Activated naive CD4-positive, alpha-beta T cell treated with anti-CD3 and anti-CD28 coated beads for 36 hours (primary cell): ENCODE measurements around the gene USP9Y. TPM values are rescaled to one million over a fixed set of nuclear protein-coding genes. Genes with fewer than 3 reads are reported as not detected.

ENCODE experiments used
- CTCF ChIA-PET: fragments of 350-600 bp; sonication (Branson Sonifier 250); formaldehyde crosslinking; loops from one replicate; lab custom pipeline; 2021; ENCODE audit warnings: antibody characterized with exemption; lab: Charles Lee
- DNase-seq: peaks from one replicate; pipeline ENCODE4 v3.0.0-alpha.2; 2020
- H3K27ac Mint-ChIP-seq: one replicate; pipeline ENCODE4 v1.8.0; 2021; ENCODE audit warnings: mild to moderate bottlenecking, mixed read lengths
- H3K27me3 Mint-ChIP-seq: one replicate; pipeline ENCODE4 v1.8.0; 2021; ENCODE audit warnings: low read depth, mixed read lengths
- H3K36me3 Mint-ChIP-seq: one replicate; pipeline ENCODE4 v1.8.0; 2021; ENCODE audit warnings: low read depth, mixed read lengths
- H3K4me1 Mint-ChIP-seq: one replicate; pipeline ENCODE4 v1.8.0; 2021; ENCODE audit warnings: low read depth, mixed read lengths
- H3K4me3 Mint-ChIP-seq: one replicate; pipeline ENCODE4 v1.8.0; 2021; ENCODE audit warnings: mild to moderate bottlenecking, moderate library complexity, mixed read lengths
- H3K9me3 Mint-ChIP-seq: one replicate; pipeline ENCODE4 v1.8.0; 2021; ENCODE audit warnings: mixed read lengths
- intact Hi-C: fragments of 100-400 bp; cut with micrococcal nuclease; formaldehyde crosslinking; loops from one replicate; pipeline ENCODE4 v1.15.1; 2023
- total RNA-seq, 2 experiments: library from RNA; stranded (reverse); gene quantifications; one replicate each; pipeline ENCODE4 v1.2.3, GENCODE V29; 2021

USP9Y gene
- total RNA-seq, 2 experiments from 2014 or later, result 12.7 to 14.6 TPM

- CTCF ChIA-PET, result interaction anchor here (0.8 kb wide), 1 partner anchor 45 kb away, joined by 3 read pairs; no protein-coding TSS in a partner anchor
- H3K27me3 Mint-ChIP-seq, result no peaks in the 10 kb centered on the region
- no peak overlapping the region for H3K27ac Mint-ChIP-seq
- no peaks in the 10 kb centered on the region for H3K9me3 Mint-ChIP-seq
- DNase-seq, result no peak
- H3K4me1 Mint-ChIP-seq, result no peaks in the 10 kb centered on the region
- peaks cover 3% of the 10 kb centered on the region for H3K36me3 Mint-ChIP-seq
- intact Hi-C loops, result no loop called here
- H3K4me3 Mint-ChIP-seq, result no peak overlapping the region
Observed at GRCh38 chrY:12808046-12808445, 107.0 kb downstream of the USP9Y start.

DNA sequence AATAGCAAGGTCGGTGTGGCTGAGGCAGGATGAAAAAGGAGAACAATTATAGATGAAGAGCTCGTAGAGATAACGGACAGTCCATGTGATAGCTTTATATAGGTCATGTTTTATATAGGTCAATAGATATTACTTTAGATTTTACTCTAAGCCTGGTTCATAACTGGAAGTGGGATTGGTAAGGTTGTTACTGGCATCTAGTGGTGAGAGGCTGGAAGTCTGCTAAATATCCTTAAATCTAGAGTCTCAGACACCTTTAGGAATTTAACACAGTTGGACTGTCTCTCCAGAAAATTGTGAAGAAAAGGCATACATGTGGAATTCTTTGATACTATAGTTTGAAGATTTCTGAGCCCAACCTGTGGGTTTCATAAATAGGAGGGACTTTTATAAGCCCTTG, 108.0 kb downstream of the USP9Y start:
- no peaks in the 10 kb centered on the region for H3K9me3 Mint-ChIP-seq
- CTCF ChIA-PET, result interaction anchor here (0.6 to 1.1 kb wide), 3 partner anchors 80 to 323 kb away, joined by 3 read pairs; no protein-coding TSS in a partner anchor
- H3K36me3 Mint-ChIP-seq, result peaks cover 4% of the 10 kb centered on the region
- H3K4me1 Mint-ChIP-seq, result no peaks in the 10 kb centered on the region
- no peaks in the 10 kb centered on the region for H3K27me3 Mint-ChIP-seq
- intact Hi-C loops, result loop anchor here (1.0 kb wide), 1 partner anchor 330 kb away; no protein-coding TSS in a partner anchor
- H3K4me3 Mint-ChIP-seq, result no peak overlapping the region
- no peak for DNase-seq
- no peak overlapping the region for H3K27ac Mint-ChIP-seq

GRCh38 chrY:12823408-12823807, 122.4 kb downstream of the USP9Y start:
- DNase-seq, result no peak
- H3K4me3 Mint-ChIP-seq, result no peak overlapping the region
- no peaks in the 10 kb centered on the region for H3K27me3 Mint-ChIP-seq
- H3K9me3 Mint-ChIP-seq, result no peaks in the 10 kb centered on the region
- intact Hi-C loops, result no loop called here
- no peak overlapping the region for H3K27ac Mint-ChIP-seq
- peaks cover 6% of the 10 kb centered on the region for H3K36me3 Mint-ChIP-seq
- no peaks in the 10 kb centered on the region for H3K4me1 Mint-ChIP-seq
- CTCF ChIA-PET, result no interaction called here

DNA sequence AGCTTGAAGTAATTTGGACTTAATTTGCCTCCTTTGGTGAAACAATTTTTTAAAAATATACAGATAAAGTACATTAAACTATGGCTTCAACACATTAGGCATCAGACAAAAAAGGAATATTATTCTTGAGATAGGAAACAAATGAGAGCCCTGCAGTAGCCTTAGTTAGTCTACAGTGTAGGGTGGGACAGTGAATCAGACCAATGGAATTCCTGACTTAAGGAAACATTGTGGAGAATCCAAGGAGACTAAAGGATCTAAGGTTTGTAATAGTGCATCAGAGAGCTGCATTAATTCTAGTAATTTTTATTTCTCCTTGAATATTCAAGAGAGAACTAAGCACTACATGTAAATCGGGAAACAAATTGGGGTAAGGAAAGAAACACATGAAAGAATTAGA, 125.8 kb downstream of the USP9Y start:
- H3K9me3 Mint-ChIP-seq, result no peaks in the 10 kb centered on the region
- H3K4me1 Mint-ChIP-seq, result no peaks in the 10 kb centered on the region
- H3K36me3 Mint-ChIP-seq, result peaks cover 7% of the 10 kb centered on the region
- CTCF ChIA-PET, result no interaction called here
- no peak for DNase-seq
- H3K27ac Mint-ChIP-seq, result no peak overlapping the region
- no peaks in the 10 kb centered on the region for H3K27me3 Mint-ChIP-seq
- H3K4me3 Mint-ChIP-seq, result no peak overlapping the region
- intact Hi-C loops, result no loop called here

- Mint-ChIP-seq H3K4me1 (peaks cover 2% of the 10 kb centered on the region), H3K27me3 (no peaks in the 10 kb centered on the region), H3K27ac (no peak overlapping the region), H3K36me3 (peaks cover 2% of the 10 kb centered on the region), H3K9me3 (no peaks in the 10 kb centered on the region), H3K4me3 (no peak overlapping the region)
- DNase-seq, result no peak
- intact Hi-C loops, result loop anchor here (10.0 kb wide), 1 partner anchor 72 kb away; the partner anchor contains the start of gene DDX3Y
- CTCF ChIA-PET, result no interaction called here
Observed at GRCh38 chrY:12833284-12833683, 132.3 kb downstream of the USP9Y start.

DNA sequence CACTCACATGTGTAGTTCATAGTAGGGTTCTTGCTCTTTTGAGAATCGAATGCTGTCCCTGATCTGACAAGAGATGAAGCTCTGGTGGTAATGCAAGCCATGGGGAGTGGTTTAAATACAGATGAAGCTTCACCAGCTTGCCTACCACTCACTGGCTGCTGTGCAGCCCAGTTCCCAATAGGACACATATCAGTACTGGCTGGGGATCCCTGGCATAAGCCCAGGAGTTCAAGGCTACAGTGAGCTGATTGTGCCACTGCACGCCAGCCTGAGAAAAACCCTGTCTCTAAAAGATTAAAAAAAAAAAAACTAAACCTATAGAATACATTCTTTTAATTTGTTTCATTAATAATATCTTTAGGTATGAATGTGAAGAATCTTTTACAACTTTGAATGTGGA, 136.5 kb downstream of the USP9Y start:
- Mint-ChIP-seq H3K4me1 (peaks cover 5% of the 10 kb centered on the region), H3K4me3 (no peak overlapping the region), H3K36me3 (peaks cover 4% of the 10 kb centered on the region), H3K27ac (no peak overlapping the region), H3K9me3 (no peaks in the 10 kb centered on the region), H3K27me3 (no peaks in the 10 kb centered on the region)
- DNase-seq, result no peak
- CTCF ChIA-PET, result no interaction called here
- intact Hi-C loops, result loop anchor here (10.0 kb wide), 1 partner anchor 67 kb away; the partner anchor contains the start of gene DDX3Y

GRCh38 chrY:12841368-12841767, 140.3 kb downstream of the USP9Y start:
- CTCF ChIA-PET, result no interaction called here
- Mint-ChIP-seq H3K36me3 (peaks cover 4% of the 10 kb centered on the region), H3K27me3 (no peaks in the 10 kb centered on the region), H3K4me1 (peaks cover 3% of the 10 kb centered on the region), H3K9me3 (no peaks in the 10 kb centered on the region), H3K27ac (no peak overlapping the region), H3K4me3 (no peak overlapping the region)
- intact Hi-C loops, result no loop called here
- no peak for DNase-seq

DNA sequence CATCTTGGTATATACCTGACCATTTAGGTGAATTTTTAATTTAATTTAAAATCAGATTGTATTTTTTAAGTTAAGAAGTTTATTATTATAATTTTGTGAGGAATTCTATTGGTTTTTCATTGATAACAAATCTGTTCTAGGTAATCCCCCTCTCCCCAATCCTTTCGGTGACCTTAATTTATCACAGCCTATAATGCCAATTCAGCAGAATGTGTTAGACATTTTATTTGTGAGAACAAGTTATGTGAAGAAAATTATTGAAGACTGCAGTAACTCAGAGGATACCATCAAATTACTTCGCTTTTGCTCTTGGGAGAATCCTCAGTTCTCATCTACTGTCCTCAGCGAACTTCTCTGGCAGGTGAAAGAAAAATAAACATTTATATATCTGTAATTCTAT, 145.8 kb downstream of the USP9Y start:
- no peaks in the 10 kb centered on the region for H3K4me1 Mint-ChIP-seq
- no peak overlapping the region for H3K4me3 Mint-ChIP-seq
- CTCF ChIA-PET, result no interaction called here
- H3K27me3 Mint-ChIP-seq, result no peaks in the 10 kb centered on the region
- no peak overlapping the region for H3K27ac Mint-ChIP-seq
- peaks cover 16% of the 10 kb centered on the region for H3K36me3 Mint-ChIP-seq
- H3K9me3 Mint-ChIP-seq, result no peaks in the 10 kb centered on the region
- intact Hi-C loops, result no loop called here
- no peak for DNase-seq

GRCh38 chrY:12855791-12856275, 154.8 kb downstream of the USP9Y start:
- H3K36me3 Mint-ChIP-seq, result no peaks in the 10 kb centered on the region
- no peaks in the 10 kb centered on the region for H3K9me3 Mint-ChIP-seq
- DNase-seq, result no peak
- intact Hi-C loops, result no loop called here
- no peaks in the 10 kb centered on the region for H3K27me3 Mint-ChIP-seq
- no peak overlapping the region for H3K27ac Mint-ChIP-seq
- no peaks in the 10 kb centered on the region for H3K4me1 Mint-ChIP-seq
- H3K4me3 Mint-ChIP-seq, result no peak overlapping the region
- CTCF ChIA-PET, result interaction anchor here (0.6 kb wide), 1 partner anchor 46 kb away, joined by 3 read pairs; no protein-coding TSS in a partner anchor

DNA sequence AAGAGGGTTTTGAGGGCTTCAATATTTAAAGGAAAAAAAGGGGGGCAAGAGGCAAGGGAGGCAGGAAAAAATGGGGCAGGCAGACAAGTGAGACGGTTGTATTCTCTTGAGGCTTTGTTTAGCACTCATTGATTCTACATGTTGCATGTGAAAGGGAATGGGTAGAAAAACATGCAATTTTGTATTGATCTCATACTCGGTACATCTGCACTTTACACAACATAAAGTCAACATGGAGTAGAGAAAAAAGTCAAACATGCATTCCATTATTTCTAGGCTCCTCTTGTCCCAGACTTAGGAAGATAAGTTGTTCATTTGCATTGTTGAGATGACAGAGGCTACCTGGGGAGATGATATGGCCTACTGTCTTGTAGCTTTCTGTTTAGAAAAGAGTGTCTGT, 166.9 kb downstream of the USP9Y start:
- intact Hi-C loops, result no loop called here
- Mint-ChIP-seq H3K4me3 (no peak overlapping the region), H3K27me3 (no peaks in the 10 kb centered on the region), H3K36me3 (no peaks in the 10 kb centered on the region), H3K27ac (no peak overlapping the region), H3K4me1 (no peaks in the 10 kb centered on the region), H3K9me3 (no peaks in the 10 kb centered on the region)
- no peak for DNase-seq
- CTCF ChIA-PET, result no interaction called here

DNA sequence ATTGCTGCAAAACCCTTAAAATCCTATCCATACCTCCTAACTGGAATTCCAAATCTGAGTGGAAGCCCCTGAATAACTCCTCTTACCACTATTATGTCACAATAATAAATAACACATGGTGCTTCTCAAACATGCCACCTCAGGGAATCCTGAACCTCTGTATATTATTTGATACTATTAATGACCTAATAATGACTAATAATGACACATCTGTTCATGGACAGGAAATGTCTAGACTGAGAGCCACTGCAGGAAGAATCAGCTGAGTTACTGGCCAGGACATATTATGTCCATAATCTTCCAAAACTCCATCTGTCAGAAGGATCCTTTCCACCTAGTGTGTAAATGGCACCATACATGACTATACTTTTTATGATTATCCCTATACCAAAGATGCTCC, 195.9 kb downstream of the USP9Y start:
- peaks cover 1% of the 10 kb centered on the region for H3K27me3 Mint-ChIP-seq
- no peaks in the 10 kb centered on the region for H3K4me1 Mint-ChIP-seq
- CTCF ChIA-PET, result no interaction called here
- H3K4me3 Mint-ChIP-seq, result no peak overlapping the region
- no peaks in the 10 kb centered on the region for H3K9me3 Mint-ChIP-seq
- no peak overlapping the region for H3K27ac Mint-ChIP-seq
- DNase-seq, result no peak
- intact Hi-C loops, result no loop called here
- no peaks in the 10 kb centered on the region for H3K36me3 Mint-ChIP-seq

DNA sequence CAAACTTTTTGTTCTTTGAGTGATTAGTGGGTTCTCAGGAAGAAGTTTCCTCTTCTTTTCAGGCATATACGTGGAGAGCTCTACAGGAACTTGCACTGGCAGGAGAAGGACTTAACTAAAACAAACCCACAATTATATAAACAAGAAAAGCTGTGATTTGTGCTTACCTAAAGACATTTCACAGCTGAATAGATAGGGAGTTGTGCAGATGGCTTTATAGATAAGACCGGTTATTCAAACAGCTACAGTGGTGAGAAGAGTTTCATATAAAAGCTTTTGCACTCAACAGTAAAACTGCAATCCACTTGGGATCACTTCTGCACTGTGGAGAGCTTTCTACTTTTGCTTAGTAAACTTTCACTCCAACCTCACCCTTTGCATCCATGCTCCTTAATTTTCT, 197.6 kb downstream of the USP9Y start:
- H3K9me3 Mint-ChIP-seq, result no peaks in the 10 kb centered on the region
- DNase-seq, result no peak
- no peaks in the 10 kb centered on the region for H3K36me3 Mint-ChIP-seq
- CTCF ChIA-PET, result no interaction called here
- H3K4me3 Mint-ChIP-seq, result no peak overlapping the region
- H3K27ac Mint-ChIP-seq, result no peak overlapping the region
- H3K4me1 Mint-ChIP-seq, result no peaks in the 10 kb centered on the region
- intact Hi-C loops, result no loop called here
- no peaks in the 10 kb centered on the region for H3K27me3 Mint-ChIP-seq
